GM18517 (cell line): ENCODE results near the gene UQCRHL.

Experiments used
- ATAC-seq: cut with Tn5 transposase; IDR thresholded peaks from one replicate; pipeline ENCODE4 v1.9.1; 2021; ENCODE audit warnings: mild to moderate bottlenecking, moderate library complexity; ENCODE audit not compliant: unreplicated experiment

UQCRHL gene

DNA sequence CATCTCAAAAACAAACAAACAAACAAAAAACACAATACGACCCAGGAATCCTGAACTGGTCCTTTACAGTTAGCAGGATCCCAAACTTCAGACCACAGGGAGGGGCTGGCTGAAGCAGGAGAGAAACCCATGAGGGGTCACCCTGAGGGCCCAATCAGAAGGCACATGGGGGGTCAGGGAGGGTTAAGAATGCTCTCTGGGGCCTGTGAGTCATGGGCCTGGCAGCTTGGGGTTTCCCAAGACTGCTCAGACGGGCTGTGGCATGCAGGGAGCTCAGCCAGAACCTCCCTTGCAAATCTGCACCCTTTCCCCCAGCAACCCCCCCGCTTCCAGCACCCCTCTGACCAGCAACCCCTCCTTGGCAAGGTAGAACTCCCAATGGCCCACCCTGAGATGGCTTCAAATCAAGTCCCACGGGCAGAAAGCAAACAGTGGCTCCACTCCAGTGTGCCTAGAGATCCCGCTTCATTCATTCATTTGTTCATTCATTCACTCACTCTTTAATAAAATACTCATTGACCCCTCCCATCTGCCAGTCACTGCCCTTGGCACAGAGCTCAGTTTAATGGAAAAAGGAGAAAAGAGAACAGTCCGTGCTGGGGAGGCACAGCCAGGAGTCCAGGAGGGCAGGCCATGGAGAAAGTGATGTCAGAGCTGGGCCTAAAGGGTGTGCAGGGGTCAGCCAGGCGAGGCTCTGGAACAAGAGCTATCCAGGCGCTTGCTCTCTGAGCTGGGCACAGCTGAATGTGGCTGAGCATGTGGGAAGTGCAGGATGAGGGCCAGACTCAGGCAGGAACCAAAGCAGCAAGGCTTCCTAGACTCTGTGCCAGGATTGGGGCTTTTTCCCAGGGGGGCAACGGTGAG is 8.2 kb downstream of the UQCRHL start:
- ATAC-seq = no peak

DNA sequence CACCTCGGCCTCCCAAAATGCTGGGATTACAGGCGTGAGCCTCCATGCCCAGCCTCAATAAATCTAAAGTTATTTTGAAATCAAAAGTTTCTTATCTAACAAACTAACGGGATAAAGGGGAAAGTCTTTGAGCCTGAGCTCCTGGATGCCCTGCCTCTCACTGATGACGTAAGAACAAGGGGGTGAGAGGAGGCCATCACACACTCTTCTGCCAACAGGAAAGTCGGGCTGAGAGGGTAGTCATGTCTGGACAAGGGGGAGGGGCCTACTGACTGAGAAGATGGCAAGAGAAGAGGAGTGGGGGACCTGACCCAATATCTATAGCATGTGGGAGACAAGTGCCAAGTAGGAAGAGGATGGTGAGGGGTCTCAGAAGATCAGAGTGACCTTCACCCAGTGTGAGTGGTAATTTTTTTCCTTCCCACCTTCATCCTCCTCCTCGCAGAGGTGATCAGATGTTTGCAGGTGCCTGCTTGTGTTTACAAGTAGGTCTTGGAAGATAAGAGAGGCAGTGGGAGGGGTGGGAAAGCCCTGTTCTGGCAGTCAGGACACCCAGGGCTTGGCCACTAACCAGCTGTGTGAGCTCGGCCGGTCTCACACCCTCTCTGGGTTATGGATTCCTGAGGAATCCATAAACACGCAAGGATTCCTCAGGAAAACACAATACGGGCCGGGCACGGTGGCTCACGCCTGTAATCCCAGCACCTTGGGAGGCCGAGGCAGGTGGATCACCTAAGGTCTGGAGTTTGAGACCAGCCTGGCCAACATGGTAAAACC is 9.6 kb downstream of the UQCRHL start:
- ATAC-seq = no peak

DNA sequence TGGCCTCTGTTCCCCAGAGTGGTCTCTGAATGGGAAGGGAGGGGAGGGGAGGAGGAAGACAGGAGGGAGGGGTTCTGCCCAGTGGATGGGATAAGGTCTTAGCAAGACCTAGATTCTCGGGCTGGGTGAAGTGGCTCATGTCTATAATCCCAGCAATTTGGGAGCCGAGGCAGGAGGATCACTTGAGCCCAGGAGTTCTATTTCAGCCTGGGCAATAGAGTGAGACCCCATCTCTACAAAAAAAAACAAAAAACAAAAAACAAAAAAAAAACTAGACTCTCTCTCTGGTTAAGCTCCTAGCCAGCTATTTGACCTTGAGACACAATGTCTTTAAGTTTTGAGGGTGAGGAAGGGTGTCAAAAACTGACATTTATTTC is 11.4 kb downstream of the UQCRHL start:
- no peak for ATAC-seq

DNA sequence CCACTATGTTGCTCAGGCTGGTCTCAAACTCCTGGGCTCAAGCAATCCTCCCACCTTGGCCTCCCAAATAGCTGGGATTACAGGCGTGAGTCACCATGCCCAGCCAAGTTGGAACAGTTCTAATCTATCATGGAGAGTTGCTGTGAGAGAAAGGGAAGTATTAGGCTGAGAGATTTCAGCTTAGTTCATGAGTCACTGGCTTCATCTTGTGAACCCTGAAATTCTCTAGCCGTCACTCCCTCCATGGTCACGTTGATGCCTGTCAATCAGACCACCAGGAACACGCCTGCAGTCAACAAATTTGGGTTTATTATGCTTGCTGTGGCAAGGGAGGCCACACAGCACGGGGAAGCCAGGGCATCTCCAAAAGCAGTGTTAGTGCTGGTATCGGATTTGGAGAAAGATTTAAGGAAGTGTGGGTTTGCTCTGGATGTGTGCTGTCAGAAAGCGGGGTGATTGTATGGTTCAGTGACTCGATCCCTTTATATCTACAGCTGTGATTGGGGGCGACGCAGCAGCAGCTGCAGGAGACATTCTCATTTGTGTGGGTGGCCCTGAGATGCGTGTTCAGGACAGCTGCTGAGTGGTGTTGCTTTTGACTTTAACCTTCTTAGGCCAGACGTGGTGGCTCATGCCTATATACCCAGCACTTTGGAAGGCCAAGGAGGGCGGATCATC is 18.7 kb downstream of the UQCRHL start:
- ATAC-seq = no peak

DNA sequence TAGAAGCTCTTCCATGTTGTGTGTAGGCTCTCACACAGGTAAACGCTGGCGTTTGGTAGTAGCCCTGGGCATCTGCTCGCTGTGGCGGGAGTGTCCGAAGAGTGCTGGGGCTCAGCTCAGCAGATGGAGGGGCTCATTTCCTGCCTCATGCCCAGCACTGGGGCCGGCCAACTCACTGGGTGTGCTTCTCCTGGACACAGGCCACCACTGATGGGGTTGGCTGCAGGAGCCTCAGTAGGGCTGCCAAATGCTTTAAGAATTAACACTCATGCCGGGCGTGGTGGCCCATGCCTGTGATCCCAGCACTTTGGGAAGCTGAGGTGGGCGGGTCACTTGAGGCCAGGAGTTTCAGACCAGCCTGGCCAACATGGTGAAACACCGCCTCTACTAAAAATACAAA is 20.9 kb downstream of the UQCRHL start:
- no peak for ATAC-seq

DNA sequence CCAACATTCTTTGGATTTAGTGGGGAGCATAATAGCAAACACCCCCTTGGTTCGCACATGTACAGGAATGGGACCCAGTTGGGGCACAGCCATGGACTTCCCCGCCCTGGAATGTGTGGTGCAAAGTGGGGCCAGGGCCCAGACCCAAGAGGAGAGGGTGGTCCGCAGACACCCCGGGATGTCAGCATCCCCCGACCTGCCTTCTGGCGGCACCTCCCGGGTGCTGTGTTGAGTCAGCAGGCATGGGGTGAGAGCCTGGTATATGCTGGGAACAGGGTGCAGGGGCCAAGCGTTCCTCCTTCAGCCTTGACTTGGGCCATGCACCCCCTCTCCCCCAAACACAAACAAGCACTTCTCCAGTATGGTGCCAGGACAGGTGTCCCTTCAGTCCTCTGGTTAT is 21.8 kb downstream of the UQCRHL start:
- no peak for ATAC-seq

DNA sequence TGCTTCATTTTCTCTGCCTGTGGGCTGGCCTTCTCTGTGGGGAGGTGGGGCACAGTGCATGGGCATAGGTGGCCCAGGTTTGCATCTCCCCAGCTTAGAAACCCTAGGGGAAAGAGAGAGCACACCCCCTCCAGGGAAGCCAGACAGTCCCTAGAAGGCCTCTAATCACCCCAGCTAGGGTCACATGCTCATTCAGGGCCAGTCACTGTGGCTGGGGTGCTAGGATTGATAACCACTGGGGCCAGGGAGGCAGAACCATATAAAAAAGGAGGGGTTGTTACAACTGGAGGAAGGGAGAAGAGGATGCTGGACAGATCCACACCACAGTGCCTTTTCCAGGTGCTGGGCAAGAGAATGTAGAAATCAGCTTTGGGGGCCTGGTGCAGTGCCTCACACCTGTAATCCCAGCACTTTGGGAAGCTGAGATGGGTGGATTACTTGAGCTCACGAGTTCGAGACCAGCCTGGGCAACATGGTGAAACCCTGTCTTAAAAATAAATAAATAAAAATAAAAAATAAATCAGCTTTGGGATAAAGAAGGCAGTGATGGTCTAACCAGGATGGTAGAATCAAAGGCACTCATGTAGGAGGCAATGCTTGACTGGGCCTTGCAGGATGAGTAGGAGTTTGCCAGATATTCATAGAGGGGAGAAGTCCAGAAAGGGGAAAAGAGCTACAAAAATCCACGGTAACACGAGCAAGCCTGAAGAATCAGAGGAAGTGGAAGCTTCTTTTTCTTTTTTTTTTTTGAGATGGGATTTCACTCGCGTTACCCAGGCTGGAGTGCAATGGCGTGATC is 29.3 kb downstream of the UQCRHL start:
- ATAC-seq = no peak

DNA sequence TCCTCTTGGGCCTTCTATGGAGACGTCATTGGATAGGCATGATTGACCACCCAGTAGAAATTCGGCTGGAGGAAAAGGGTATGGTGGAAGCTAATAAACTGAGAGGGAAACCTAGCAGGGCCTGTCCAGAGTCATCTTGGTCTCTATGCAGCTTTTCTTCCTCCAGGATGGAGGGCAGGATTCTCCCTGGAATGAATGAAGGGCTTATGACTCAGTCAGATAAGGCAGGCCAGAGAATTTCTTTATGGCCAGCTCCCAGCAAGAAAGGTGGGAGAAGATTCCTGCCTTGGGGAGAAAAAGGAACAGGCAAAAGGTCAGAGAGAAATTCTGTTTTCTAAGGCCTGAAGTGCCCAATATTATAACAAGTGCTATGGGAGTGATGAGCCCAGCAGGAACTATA is 31.7 kb downstream of the UQCRHL start:
- no peak for ATAC-seq

DNA sequence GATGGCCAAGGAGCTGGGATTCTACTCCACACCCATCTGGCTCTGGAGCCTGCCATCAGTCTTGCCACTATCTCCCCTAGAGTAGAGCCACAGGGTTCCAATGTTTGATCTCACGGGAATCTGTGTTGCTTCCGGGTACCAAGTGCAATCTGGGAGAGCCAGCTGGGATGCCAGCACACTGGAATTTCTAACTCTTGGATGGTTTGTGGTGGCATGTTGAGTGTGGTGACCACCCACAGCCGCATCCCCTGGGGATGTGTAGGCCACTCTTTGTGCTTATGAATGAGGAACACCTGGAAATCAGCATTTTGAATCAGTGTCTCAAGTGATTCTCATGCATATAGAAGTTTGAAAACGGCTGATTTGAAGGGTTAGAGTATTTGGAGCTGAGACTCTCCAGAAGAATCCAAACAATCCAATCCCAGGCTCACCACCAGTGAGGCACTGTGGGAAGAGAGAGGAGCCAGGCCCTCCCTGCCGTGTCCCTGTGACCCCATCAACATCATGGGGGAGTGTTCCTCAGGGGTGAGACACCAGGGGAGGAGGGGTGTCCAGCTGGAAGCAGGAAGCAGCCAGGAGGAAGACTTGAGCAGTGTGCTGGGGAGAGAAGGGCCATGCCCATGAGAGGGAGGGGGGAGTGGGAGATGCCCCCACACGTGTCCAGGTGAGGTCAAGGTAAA is 35.5 kb downstream of the UQCRHL start:
- ATAC-seq = no peak

DNA sequence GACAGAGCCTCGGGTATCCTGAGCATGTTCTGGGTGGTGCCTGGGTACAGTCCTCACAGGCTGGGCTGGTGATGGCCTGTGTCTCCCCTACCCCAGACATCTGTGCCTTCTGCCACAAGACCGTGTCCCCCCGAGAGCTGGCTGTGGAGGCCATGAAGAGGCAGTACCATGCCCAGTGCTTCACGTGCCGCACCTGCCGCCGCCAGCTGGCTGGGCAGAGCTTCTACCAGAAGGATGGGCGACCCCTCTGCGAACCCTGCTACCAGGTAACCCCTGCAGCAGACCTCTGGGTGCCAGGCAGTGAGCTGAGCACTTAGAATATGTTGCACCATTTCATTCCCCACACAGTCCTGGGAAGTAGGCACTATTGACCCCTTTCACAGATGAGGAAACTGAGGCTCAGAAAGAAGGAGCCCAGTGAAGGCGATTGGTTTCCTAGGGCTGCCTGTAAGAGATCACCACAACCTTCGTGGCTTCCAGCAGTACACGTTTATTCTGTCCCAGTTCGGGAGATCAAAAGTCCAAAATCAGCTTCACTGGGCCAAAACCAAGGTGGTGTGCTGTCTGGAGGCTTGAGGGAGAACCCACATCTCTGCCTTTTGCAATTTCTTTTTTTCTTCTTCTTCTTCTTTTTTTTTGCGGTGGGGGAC is 37.0 kb downstream of the UQCRHL start:
- ATAC-seq = no peak

DNA sequence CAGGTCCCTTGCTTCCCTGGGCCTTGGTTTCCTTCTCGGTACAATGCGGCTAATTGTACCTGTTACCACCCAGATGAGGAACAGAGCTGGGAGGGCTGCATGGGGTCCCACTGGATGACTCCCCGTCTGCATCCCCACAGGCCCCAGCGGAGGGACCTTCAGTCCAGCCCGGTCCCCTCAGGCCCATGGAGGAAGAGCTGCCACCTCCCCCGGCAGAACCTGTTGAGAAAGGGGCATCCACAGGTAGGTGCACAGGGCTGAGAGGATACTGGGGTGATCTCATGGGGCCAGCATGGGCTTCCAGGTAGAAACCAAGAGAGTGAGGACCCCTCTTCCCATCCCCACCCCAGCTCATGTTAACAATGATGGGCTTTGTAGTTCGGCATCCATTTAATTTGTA is 39.1 kb downstream of the UQCRHL start:
- no peak for ATAC-seq

DNA sequence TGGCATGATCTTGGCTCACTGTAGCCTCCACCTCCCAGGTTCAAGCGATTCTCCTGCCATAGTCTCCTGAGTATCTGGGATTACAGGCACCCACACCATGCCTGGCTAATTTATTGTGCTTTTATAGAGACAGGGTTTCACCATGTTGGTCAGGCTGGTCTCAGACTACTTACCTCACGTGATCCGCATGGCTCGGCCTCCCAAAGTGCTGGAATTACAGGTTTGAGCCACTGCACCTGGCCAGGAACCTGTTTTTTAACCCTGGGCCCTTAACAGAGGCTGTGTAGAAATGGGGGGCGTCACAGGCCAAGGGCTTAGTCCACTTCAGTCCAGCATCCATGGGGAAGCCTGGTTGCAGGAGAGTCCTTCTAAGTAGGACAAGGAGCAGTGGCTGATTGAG is 39.5 kb downstream of the UQCRHL start:
- ATAC-seq = no peak

DNA sequence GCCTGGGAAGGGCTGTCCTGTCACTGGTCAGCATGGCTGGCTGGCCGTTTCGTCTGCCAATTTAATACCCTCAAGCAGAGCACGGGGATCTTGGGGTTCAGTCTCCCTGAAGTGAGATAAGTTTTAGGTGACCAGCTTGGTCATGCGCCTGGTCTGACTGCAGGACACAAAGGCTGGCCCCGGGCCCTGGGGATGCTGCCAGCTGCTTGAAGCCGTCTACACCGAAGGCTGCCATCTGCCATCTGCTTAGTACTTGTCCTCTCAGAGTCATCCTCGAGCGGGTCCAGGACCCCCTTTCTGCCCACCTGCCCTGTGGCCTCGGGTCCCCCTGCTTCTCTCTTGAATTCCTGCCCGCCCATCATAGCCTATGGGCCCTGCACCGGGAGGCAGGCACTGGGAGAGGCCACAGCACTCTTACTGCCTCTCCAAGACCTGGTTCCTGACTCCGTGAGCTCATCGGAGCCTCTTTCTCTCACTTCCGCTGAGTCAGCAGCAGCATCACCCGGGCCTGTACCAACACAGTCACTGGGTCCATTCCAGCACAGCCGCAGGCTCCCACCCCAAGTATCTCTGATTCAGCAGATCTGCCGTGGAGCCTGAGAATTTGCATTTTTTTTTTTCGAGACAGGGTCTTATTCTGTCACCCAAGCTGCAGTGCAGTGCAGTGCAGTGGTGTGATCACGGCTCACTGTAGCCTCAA is 41.8 kb downstream of the UQCRHL start:
- no peak for ATAC-seq

DNA sequence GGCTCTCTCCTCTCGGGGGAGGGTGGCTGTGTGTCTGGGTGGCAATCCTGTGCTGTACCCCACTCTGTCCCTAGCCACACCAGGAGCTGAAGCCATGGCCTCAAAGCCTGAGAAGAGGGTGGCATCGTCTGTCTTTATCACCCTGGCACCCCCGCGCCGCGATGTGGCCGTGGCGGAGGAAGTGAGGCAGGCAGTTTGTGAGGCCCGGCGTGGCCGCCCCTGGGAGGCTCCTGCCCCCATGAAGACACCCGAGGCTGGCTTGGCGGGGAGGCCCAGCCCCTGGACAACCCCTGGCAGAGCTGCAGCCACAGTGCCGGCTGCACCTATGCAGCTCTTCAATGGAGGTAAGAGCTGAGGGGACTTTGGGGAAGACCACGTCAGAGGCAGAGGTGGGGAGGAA is 42.6 kb downstream of the UQCRHL start:
- no peak for ATAC-seq

DNA sequence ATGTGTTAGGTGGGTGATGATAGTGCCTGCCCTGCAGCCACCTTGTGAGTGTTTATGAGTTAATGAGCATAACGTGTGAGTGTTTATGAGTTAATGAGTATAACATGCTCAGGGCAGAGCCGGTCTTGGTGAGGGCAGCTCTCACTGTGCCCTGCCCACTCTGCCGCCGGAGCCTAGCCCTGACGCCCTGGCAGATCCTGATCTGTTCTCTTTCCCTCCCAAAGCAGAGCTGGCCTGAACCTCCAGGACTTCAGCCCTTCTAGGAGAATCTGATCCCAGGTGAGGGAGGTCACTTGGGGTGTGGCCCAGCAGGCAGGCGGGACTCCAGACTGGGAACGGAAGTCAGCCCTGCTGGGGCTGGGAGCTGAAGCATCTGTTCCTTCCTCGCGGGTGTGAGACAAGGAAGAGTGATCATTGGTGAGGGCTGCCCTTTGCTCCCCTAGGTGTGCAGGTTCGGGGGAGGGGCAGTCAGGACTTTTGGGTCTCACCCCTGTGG is 43.1 kb downstream of the UQCRHL start:
- no peak for ATAC-seq

DNA sequence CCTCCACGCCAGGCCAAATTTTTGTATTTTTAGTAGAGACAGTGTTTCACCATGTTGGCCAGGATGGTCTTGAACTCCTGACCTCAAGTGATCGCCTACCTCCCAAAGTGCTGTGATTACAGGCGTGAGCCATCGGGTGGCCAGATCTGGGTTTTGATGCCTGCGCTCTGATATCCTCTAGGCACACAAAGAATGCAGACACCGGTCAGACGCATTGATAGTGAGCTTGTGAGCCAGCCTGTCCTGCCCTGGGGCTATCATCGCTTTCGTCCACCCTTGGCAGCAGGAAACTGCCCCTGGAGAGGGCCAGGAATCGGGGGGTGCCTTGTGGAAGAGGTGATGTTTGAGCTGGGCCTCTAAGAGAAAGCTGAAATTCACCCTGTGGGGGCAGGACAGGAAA is 44.9 kb downstream of the UQCRHL start:
- ATAC-seq = no peak

DNA sequence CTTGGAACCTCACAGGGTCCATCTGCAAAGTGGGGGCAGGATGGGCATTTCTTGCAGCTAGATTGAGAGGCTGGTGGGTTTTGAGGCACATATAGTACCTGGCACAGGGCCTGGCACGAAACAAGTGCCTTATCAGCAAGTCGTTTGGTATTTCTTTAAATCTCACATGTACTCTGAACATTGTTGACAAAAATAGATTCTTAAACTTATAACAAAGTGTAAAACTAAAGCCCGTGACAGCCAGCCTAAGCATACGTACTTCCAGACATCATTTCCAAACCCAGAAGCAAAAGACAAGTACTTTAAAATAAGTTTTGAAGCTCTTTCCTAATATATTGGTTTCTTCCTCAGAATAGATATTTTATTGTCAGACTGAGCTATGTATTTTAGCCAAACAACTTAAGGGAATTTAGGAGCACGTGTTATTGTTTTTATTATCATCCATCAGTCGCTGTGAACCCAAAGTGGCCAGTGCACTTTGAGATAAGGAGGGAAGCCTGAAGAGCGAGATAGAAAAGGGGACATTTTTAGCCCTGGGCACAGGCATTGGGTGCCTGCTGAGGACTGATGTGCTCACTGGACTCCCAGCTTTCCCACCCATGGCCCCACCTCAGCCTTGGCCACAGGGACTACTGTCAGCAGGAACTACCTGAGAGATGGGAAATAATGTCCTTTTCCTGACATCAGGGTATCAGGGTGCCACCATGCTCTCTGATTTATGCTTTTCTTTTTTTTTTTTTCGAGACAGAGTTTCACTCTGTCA is 45.9 kb downstream of the UQCRHL start:
- ATAC-seq = no peak

DNA sequence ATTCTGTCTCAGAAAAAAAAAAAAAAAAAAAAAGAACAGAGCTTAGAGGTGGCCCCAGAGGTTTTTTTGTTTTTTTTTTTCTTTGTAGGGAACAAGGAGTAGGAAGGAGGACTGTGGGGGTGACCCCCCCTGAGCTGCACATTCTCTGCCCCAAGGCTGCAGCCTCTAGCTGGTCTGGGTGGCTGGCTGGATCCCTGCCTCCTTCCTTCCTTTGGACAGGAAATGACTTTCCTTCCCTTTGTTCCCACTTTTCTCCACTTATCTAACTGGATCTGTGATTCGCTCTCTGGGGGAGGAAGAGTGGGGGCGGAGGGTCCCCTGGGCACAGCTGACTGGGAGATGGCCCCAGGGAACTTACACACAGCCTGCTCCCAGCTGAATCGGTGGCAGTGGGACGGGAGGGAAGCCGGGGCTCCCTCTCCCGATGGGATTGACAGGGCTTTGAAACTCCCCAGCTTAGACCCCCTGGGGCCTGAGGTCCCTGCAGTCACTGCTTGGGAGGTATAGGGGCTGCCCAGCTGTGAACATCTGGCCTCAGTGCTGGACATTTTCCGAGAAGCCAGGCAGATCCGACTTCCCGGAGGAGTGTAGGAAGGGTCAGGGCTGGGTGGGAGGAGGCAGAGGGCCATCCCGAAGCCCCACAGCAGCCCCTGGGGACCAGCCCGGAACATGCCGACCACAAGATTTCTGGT is 46.8 kb downstream of the UQCRHL start:
- ATAC-seq = no peak
